GM12875 (cell line): ENCODE measurements around the gene LGALS4.

Experiments
- H3K4me3 ChIP-seq: one replicate; pipeline ENCODE4 v1.5.1; 2011; ENCODE audit warnings: low read depth, low read length, control low read depth
- CTCF ChIP-seq: IDR thresholded peaks from 2 replicates; pipeline ENCODE4 v1.5.1; 2011; ENCODE audit warnings: low read depth, mild to moderate bottlenecking, control low read depth, inconsistent platforms, low read length, moderate library complexity, borderline replicate concordance; ENCODE audit not compliant: insufficient read depth

The LGALS4 gene

GRCh38 chr19:38841180-38841766, 28.5 kb upstream of the LGALS4 start:
- TF ChIP-seq CTCF = no peak

GRCh38 chr19:38840583-38840968, 27.8 kb upstream of the LGALS4 start:
- TF ChIP-seq CTCF = no peak

More at GRCh38 chr19:38841180-38841766, 28.5 kb upstream of the LGALS4 start:
- no peak overlapping the region for H3K4me3 ChIP-seq

GRCh38 chr19:38839816-38840582, 27.3 kb upstream of the LGALS4 start:
- H3K4me3 ChIP-seq = no peak overlapping the region
- no peak for TF ChIP-seq CTCF

More at GRCh38 chr19:38840583-38840968, 27.8 kb upstream of the LGALS4 start:
- H3K4me3 ChIP-seq = no peak overlapping the region

- H3K4me3 ChIP-seq = no peak overlapping the region
- no peak for TF ChIP-seq CTCF
Observed at GRCh38 chr19:38838986-38839761, 26.4 kb upstream of the LGALS4 start.

GRCh38 chr19:38838208-38838985, 25.7 kb upstream of the LGALS4 start:
- no peak for TF ChIP-seq CTCF
- H3K4me3 ChIP-seq = no peak overlapping the region

GRCh38 chr19:38837656-38838121, 24.9 kb upstream of the LGALS4 start:
- no peak for TF ChIP-seq CTCF
- H3K4me3 ChIP-seq = no peak overlapping the region
